Liver (tissue), 3 donors: ENCODE measurements around the gene KNTC1.

Source experiments
- CTCF ChIP-seq: fragments of 150-350 bp; IDR thresholded peaks from 2 replicates; pipeline ENCODE4 v1.5.1; 2017; ENCODE audit warnings: improper control_type of control experiment, low read depth, low read length; ENCODE audit not compliant: missing input control
- GABPA ChIP-seq, 2 donors: IDR thresholded peaks in 1 of 2; conservative IDR thresholded peaks in 1 of 2; 2 replicates each; pipeline ENCODE4 v1.6.1; 2016; ENCODE audit warnings: antibody characterized with exemption in 2 of 2, mild to moderate bottlenecking in 1 of 2, moderate library complexity in 1 of 2
- JUND ChIP-seq, 2 donors: IDR thresholded peaks; 2 replicates each; pipeline ENCODE4 v1.6.1; 2016; ENCODE audit warnings: antibody characterized with exemption in 2 of 2
- RAD21 ChIP-seq, 2 donors: IDR thresholded peaks; 2 replicates each; pipeline ENCODE4 v1.6.1; 2016; ENCODE audit warnings: antibody characterized with exemption in 2 of 2, mild to moderate bottlenecking in 2 of 2
- RXRA ChIP-seq, 2 donors: IDR thresholded peaks; 2 replicates each; pipeline ENCODE4 v1.6.1; 2017 to 2018; ENCODE audit warnings: antibody characterized with exemption in 2 of 2, mild to moderate bottlenecking in 1 of 2
- TAF1 ChIP-seq: conservative IDR thresholded peaks from 2 replicates; pipeline ENCODE4 v1.6.1; 2016; ENCODE audit warnings: antibody characterized with exemption, mild to moderate bottlenecking
- ZBTB33 ChIP-seq: IDR thresholded peaks from 2 replicates; pipeline ENCODE4 v1.6.1; 2016; ENCODE audit warnings: antibody characterized with exemption
- TF ChIP-seq, protein P1 (sequence below): IDR thresholded peaks from 2 replicates; pipeline ENCODE4 v1.6.1; 2016; ENCODE audit warnings: antibody characterized with exemption, mild to moderate bottlenecking
- TF ChIP-seq, protein P2 (sequence below): IDR thresholded peaks from 2 replicates; pipeline ENCODE4 v1.6.1; 2016; ENCODE audit warnings: antibody characterized with exemption
- donor health status: healthy.
- donor health status: healthy.

DNA sequence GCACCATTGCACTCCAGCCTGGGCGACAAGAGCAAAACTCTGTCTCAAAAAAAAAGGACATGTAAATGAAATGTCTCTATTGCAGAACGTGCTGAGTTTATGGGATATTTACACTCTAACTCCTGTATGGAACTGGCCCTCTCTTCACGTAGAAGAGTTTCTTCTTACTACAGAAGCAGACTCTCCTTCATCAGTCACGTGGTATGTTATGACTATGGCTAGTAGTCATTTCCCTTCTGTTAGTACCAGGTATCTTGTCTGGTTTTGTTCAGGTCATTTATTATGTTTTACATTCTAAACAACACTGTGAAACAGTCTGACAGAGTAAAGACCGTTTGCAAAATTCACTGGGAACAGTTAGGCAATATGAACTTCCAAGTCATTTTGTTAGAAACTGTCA lies 20.3 kb downstream of the KNTC1 start:
- TF ChIP-seq CTCF (no peak), ZBTB33 (no peak), TAF1 (no peak), RXRA (IDR thresholded peaks at IDR 0.05) (no peak), RAD21 (IDR thresholded peaks at IDR 0.05) (no peak), JUND (IDR thresholded peaks at IDR 0.05) (no peak), GABPA (IDR thresholded peaks at IDR 0.05 in 1 of 2, conservative IDR thresholded peaks at IDR 0.05 in 1 of 2) (no peak)
- TF ChIP-seq, protein P1, sequence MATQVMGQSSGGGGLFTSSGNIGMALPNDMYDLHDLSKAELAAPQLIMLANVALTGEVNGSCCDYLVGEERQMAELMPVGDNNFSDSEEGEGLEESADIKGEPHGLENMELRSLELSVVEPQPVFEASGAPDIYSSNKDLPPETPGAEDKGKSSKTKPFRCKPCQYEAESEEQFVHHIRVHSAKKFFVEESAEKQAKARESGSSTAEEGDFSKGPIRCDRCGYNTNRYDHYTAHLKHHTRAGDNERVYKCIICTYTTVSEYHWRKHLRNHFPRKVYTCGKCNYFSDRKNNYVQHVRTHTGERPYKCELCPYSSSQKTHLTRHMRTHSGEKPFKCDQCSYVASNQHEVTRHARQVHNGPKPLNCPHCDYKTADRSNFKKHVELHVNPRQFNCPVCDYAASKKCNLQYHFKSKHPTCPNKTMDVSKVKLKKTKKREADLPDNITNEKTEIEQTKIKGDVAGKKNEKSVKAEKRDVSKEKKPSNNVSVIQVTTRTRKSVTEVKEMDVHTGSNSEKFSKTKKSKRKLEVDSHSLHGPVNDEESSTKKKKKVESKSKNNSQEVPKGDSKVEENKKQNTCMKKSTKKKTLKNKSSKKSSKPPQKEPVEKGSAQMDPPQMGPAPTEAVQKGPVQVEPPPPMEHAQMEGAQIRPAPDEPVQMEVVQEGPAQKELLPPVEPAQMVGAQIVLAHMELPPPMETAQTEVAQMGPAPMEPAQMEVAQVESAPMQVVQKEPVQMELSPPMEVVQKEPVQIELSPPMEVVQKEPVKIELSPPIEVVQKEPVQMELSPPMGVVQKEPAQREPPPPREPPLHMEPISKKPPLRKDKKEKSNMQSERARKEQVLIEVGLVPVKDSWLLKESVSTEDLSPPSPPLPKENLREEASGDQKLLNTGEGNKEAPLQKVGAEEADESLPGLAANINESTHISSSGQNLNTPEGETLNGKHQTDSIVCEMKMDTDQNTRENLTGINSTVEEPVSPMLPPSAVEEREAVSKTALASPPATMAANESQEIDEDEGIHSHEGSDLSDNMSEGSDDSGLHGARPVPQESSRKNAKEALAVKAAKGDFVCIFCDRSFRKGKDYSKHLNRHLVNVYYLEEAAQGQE = no peak
- TF ChIP-seq, protein P2, sequence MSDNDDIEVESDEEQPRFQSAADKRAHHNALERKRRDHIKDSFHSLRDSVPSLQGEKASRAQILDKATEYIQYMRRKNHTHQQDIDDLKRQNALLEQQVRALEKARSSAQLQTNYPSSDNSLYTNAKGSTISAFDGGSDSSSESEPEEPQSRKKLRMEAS = no peak
